Keratinocyte (primary cell): ENCODE data around the gene LRCOL1. TPM values are rescaled to one million over a fixed set of nuclear protein-coding genes. Genes with fewer than 3 reads are reported as not detected.

Source experiments
- DNase-seq: peaks from one replicate; pipeline ENCODE4 v3.0.0-alpha.2; 2011; ENCODE audit warnings: low read depth, missing footprints, low spot score
- FAIRE-seq: peaks from 2 replicates; lab custom pipeline; 2011; peaks lifted over from hg19 to GRCh38; lab: Jason Lieb, UNC
- H2AFZ ChIP-seq: 2 replicates; pipeline ENCODE4 v1.6.0; 2012; ENCODE audit warnings: low read length, control low read depth, inconsistent platforms; ENCODE audit not compliant: control insufficient read depth
- H3K27ac ChIP-seq: 2 replicates; pipeline ENCODE4 v1.5.1; 2011; ENCODE audit warnings: low read length; ENCODE audit not compliant: control insufficient read depth, insufficient read depth
- H3K27me3 ChIP-seq: 3 replicates; pipeline ENCODE4 v1.6.0; 2011; ENCODE audit warnings: low read length; ENCODE audit not compliant: control insufficient read depth, insufficient read depth; ENCODE audit errors: extremely low read depth
- H3K36me3 ChIP-seq, 2 experiments: 2 replicates in 1 of 2; 3 replicates in 1 of 2; pipeline ENCODE4 v1.5.1; 2011; ENCODE audit warnings: low read length in 2 of 2, mild to moderate bottlenecking in 1 of 2; ENCODE audit not compliant: control insufficient read depth in 2 of 2, insufficient read depth in 2 of 2; ENCODE audit errors: extremely low read depth in 1 of 2
- H3K4me1 ChIP-seq: 3 replicates; pipeline ENCODE4 v1.5.1; 2011; ENCODE audit warnings: low read length; ENCODE audit not compliant: control insufficient read depth, insufficient read depth; ENCODE audit errors: extremely low read depth
- H3K4me2 ChIP-seq: 3 replicates; pipeline ENCODE4 v1.6.0; 2011; ENCODE audit warnings: low read depth, low read length; ENCODE audit not compliant: control insufficient read depth, insufficient read depth; ENCODE audit errors: extremely low read depth
- H3K4me3 ChIP-seq, 3 experiments: fragments of 200-600 bp in 1 of 3; sonication (generic) in 1 of 3; 2 replicates in 2 of 3; 3 replicates in 1 of 3; pipeline ENCODE4 v1.5.1; 2011 to 2016; ENCODE audit warnings: low read length in 3 of 3, mild to moderate bottlenecking in 3 of 3, control low read depth in 2 of 3, inconsistent platforms in 1 of 3, low read depth in 1 of 3, mixed read lengths in 1 of 3, mixed run types in 1 of 3, moderate library complexity in 1 of 3; ENCODE audit not compliant: control insufficient read depth in 2 of 3, insufficient read depth in 2 of 3; ENCODE audit errors: extremely low read depth in 1 of 3
- H3K79me2 ChIP-seq: 2 replicates; pipeline ENCODE4 v1.6.0; 2012; ENCODE audit warnings: low read length; ENCODE audit not compliant: control insufficient read depth, insufficient read depth
- H3K9ac ChIP-seq: 3 replicates; pipeline ENCODE4 v1.6.0; 2011; ENCODE audit warnings: low read length; ENCODE audit not compliant: control insufficient read depth, insufficient read depth; ENCODE audit errors: extremely low read depth
- H3K9me1 ChIP-seq: 3 replicates; pipeline ENCODE4 v1.6.0; 2011; ENCODE audit warnings: low read length; ENCODE audit not compliant: control insufficient read depth, insufficient read depth; ENCODE audit errors: extremely low read depth
- H3K9me3 ChIP-seq: 2 replicates; pipeline ENCODE4 v1.5.1; 2012; ENCODE audit warnings: low read depth, low read length; ENCODE audit not compliant: control insufficient read depth
- H4K20me1 ChIP-seq: 3 replicates; pipeline ENCODE4 v1.6.0; 2011; ENCODE audit warnings: low read length; ENCODE audit not compliant: control insufficient read depth, insufficient read depth; ENCODE audit errors: extremely low read depth
- CTCF ChIP-seq, 3 experiments: IDR thresholded peaks in 1 of 3; conservative IDR thresholded peaks in 1 of 3; optimal IDR thresholded peaks in 1 of 3; 2 replicates in 2 of 3; 3 replicates in 1 of 3; pipeline versions ENCODE3 to v1.5.1; 2011; ENCODE audit warnings: low read length in 3 of 3, mild to moderate bottlenecking in 3 of 3, moderate library complexity in 2 of 3, control low read depth in 1 of 3, inconsistent platforms in 1 of 3; ENCODE audit not compliant: insufficient read depth in 2 of 3; ENCODE audit errors: extremely low read depth in 1 of 3
- EZH2 ChIP-seq: IDR thresholded peaks from one replicate; pipeline ENCODE4 v1.6.1; 2012; ENCODE audit warnings: inconsistent platforms, mild to moderate bottlenecking, low read length, moderate library complexity
- dilution Hi-C: fragments of 300-500 bp; cut with MboI; formaldehyde crosslinking; loops from one replicate; pipeline ENCODE4 v1.7.0; 2020; ENCODE audit warnings: low sequenced_read_pairs; ENCODE audit not compliant: extremely low pct_ligation_motif_present
- polyA plus RNA-seq, 5 experiments: library from polyadenylated mRNA; depleted of rRNA in 3 of 5; stranded (reverse) in 3 of 5; stranded (forward) in 1 of 5; unstranded in 1 of 5; fragments of >200 nt; gene quantifications; 1 replicate in 1 of 5; 2 replicates in 3 of 5; 3 replicates in 1 of 5; pipeline versions ENCODE4 v1.2.1 to v1.2.3, GENCODE V29; 2011 to 2012; ENCODE audit warnings: missing spikeins in 2 of 5, low read depth in 1 of 5, low replicate concordance in 1 of 5

LRCOL1 gene
- polyA plus RNA-seq, 1 donor (not counting 4 experiments of a cell fraction or from before 2014, with no cell fraction given) = not detected

- H3K36me3 ChIP-seq = peaks cover 17 to 25% of the 10 kb centered on the region in 2 experiments
Measured at GRCh38 chr12:132639956-132640520, 29.7 kb upstream of the LRCOL1 start.

GRCh38 chr12:132638541-132639408 lies 28.4 kb upstream of the LRCOL1 start:
- Histone ChIP-seq H3K9ac (no peak overlapping the region), H3K79me2 (no peaks in the 10 kb centered on the region), H3K9me1 (no peaks in the 10 kb centered on the region), H2AFZ (no peak overlapping the region), H3K27me3 (no peaks in the 10 kb centered on the region), H3K27ac (no peak overlapping the region), H3K4me2 (no peak overlapping the region), H3K36me3 (peaks cover 20 to 31% of the 10 kb centered on the region in 2 experiments), H3K4me1 (no peaks in the 10 kb centered on the region), H4K20me1 (peaks cover 4% of the 10 kb centered on the region), H3K4me3 (no peak overlapping the region), H3K9me3 (no peaks in the 10 kb centered on the region)
- no peak for FAIRE-seq
- dilution Hi-C loops = no loop called here
- no peak for DNase-seq
- TF ChIP-seq EZH2 (no peak), CTCF (optimal IDR thresholded peaks at IDR 0.05 in 1 of 3, IDR thresholded peaks at IDR 0.05 in 1 of 3, conservative IDR thresholded peaks at IDR 0.05 in 1 of 3; ENCODE audit: extremely low read depth in 1 of 3, insufficient read depth in 2 of 3, low read length in 3 of 3) (peak; percentile 92 to 95 (median 94))

More at GRCh38 chr12:132639956-132640520, 29.7 kb upstream of the LRCOL1 start:
- no peak overlapping the region for H3K4me2 ChIP-seq
- H4K20me1 ChIP-seq = peaks cover 4% of the 10 kb centered on the region
- H3K79me2 ChIP-seq = no peaks in the 10 kb centered on the region
- no peaks in the 10 kb centered on the region for H3K9me1 ChIP-seq
- TF ChIP-seq EZH2 (no peak), CTCF (optimal IDR thresholded peaks at IDR 0.05 in 1 of 3, IDR thresholded peaks at IDR 0.05 in 1 of 3, conservative IDR thresholded peaks at IDR 0.05 in 1 of 3; ENCODE audit: extremely low read depth in 1 of 3, insufficient read depth in 2 of 3, low read length in 3 of 3) (no peak)
- H3K9me3 ChIP-seq = no peaks in the 10 kb centered on the region
- DNase-seq = no peak
- H2AFZ ChIP-seq = no peak overlapping the region
- H3K9ac ChIP-seq = no peak overlapping the region
- no peaks in the 10 kb centered on the region for H3K27me3 ChIP-seq
- H3K4me1 ChIP-seq = no peaks in the 10 kb centered on the region
- dilution Hi-C loops = no loop called here
- no peak overlapping the region for H3K4me3 ChIP-seq
- no peak for FAIRE-seq
- H3K27ac ChIP-seq = no peak overlapping the region
